Measurements from ENCODE around the gene KIF18B.

Gene KIF18B

DNA sequence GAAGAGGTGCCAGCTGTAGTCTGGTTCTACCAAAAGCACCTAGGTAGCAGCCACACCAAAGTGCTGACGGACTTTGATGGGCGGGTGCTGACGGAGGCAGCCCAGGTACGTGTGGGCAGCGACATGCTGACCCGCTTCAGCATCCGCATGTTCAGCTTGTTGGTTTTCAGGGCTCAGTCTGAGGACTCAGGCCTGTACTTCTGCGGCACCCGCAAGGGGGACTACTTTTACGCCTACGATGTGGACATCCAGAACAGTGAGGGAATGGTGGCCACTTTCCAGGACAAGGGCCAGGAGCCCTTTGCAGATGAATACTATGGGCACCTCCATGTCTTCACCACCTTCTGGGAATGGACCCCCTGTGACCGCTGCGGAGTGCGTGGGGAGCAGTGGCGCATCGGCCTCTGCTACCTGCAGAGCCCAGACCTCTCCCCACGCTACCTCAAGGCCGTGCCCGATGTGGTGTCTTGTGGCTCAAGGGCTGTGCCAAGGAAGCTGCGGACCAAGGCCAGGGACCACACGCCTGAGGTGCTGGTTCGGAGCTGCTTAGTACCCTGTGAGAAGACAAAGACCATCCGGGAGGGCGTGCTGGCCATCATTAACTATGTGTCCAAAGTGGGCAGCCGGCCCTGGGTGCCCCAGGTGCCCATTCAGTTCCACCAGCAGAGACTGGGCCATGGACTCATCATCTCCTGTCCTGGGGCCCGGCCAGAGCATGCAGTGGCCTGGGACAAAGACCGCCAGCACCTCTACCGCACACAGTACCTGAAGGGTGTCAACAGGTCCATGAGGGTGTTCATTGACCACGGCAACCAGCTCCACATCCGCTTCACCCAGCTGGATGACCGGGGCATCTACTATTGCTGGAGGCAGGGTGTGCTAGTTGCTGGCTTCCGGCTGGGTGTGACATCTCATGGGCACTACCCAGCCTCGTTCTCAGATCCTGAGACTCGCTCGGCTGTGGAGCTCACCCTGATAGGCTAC, 43.3 kb downstream of the KIF18B start:
- no peak for DNase-seq

DNA sequence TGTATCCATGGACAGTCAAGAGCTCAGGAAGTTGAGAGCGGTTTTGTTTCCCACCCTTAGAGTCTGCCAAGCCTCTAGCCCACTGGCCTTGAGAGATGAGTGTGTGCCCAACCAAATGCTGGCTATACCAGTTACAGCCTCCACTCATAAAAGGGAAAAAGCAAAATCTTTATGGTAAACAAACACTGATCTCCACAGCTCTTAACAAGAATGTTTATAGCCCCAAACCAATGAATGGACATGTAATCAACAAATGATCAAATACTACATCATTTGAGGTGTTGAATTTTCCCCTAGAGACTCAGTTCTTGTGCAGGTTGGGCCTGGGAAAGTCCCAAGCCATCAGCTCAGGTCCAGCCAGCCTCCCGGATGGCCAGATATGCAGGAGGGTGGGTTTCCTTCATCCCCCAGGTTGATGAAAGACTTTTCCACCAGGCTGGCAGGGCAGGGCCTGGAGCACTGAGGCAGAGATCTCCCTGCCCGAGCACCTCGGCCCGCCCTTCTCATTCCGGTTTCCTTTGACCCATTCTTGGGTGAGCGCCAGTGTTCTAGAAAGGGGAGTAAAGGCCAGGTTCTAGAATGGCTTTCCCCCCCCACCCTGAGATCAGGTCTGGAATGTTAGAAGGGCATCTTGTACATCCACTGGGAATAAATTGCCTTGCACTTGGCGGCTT, 44.4 kb downstream of the KIF18B start:
- no peak for DNase-seq

DNA sequence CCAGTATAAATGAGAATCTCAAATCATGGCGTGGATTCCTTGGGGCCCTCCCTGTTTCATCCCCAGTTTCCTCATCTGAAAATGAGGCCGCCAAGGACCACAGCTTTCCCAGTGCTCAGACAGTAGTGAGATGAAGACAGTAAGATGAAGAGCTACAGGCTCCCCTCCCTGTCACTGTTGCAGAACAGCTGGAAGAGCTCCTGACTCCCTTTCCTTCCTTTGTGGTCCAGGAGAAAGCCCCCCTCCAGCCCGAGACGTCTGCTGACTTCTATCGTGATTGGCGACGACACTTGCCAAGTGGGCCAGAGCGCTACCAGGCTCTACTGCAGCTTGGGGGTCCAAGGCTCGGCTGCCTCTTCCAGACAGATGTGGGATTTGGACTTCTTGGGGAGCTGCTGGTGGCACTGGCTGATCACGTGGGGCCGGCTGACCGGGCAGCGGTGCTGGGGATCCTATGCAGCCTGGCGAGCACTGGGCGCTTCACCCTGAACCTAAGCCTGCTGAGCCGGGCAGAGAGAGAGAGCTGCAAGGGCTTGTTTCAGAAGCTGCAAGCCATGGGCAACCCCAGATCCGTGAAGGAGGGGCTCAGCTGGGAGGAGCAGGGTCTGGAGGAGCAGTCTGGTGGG, 45.3 kb downstream of the KIF18B start:
- DNase-seq = no peak

DNA sequence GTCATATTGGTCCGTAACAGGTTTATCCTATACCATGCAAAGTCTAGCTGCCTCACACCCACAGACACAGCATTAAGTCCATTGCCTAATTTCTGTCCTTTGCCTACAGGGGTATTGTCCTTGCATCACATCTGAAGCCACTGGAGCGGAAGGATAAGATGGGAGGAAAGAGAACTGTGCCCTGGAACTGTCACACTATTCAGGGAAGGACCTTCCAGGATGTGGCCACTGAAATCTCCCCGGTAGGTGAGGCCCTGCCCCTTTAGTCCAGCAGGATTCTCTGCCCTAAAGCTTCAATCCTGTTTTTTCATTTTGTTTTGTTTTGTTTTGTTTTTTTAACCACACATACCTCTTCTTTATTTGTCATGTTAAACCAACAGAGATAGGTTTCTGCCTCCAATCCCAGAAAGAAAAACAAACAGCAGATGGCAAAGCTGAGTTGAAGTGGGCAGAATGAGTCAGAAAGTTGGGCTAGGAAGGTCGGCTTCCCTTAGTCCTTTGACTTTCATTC, 46.1 kb downstream of the KIF18B start:
- no peak for DNase-seq

DNA sequence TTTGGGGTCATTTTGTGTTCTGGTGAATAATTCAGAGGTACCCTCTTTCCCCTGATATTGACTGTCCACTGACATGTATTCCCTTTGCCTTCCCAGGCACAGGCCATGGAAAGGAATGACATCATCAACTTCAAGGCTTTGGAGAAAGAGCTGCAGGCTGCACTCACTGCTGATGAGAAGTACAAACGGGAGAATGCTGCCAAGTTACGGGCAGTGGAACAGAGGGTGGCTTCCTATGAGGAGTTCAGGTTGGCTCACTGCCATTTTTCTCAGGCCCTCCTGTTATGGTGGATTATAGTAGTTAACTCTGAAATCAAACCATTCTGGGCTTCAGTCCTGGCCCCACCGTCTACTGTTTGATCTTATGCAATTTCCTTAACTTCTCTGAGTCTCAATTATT, 46.7 kb downstream of the KIF18B start:
- DNase-seq = no peak

DNA sequence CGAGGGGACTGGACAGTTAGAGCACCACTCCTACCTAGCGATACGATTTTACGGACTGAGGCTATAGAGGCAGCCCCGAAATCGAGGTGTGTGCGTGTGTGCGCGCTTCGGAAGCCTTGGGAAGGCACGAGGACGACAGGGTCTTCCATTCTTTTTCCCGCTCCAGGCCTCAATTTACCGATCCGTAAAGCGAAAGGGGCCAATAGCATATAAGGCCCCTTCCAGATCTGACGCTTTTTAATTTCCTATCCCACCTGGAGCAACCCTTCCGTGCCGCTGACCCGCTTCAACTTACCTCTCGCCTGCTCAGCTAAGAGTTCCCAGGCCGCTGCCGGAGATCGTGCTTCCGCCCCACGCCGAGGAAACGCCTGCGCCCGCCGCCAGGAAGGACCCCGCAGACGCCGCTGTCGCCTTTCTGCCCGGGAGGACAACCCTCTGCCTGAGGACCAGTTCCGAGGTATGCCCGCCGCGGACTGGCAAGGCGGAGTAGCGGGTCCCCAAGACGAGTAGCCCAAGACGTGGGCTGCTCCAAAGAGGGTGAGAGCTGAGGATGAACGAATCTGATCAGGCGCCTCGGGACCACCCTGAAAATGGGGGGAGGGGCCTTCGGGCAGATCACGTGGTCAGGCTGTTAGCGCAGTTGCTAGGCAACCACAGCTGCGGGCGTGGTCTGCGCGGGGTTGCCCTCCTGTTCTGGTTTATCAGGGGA, 48.3 kb downstream of the KIF18B start, which contains the start of gene EFTUD2:
EFTUD2 (minus strand) TSS at position 372 of the 709 bp plus-strand sequence. CDS start 4,924 bp downstream, outside the sequence.
- peak; percentile 93 to 98 (median 98) for DNase-seq

DNA sequence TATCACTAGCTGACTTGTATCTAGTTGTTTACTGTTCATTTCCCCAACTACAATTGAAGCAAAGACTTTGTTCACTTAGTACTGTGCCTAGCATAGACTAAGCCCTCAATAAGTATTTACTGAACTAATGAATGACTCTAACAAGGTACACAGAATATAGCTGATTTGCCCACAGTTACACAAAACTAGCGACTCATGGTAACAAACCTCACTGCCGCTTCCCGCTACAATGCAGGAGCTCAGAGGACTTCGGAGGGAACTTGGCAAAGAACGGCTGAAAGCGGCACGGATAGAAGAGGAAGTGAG, 48.9 kb downstream of the KIF18B start:
- no peak for DNase-seq

DNA sequence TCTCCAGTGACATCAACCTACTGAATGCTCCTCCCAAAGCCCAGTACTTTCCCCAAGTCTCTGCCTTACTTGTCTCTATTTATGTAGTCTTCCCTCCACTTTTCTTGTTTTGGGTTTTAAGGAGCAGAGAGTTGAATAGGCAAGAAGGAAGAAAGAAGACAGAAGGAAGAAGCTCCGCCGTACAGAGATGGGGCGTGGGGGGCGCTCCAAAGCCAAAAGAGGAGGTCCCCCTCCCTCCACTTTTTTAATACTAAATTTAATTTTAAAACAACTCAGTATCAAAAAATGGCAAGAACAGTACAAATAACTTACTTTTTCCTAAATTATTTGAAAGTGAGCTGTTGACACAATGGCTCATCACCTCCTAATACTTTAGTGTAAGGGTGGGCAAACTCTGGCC, 52.9 kb downstream of the KIF18B start:
- DNase-seq = no peak

DNA sequence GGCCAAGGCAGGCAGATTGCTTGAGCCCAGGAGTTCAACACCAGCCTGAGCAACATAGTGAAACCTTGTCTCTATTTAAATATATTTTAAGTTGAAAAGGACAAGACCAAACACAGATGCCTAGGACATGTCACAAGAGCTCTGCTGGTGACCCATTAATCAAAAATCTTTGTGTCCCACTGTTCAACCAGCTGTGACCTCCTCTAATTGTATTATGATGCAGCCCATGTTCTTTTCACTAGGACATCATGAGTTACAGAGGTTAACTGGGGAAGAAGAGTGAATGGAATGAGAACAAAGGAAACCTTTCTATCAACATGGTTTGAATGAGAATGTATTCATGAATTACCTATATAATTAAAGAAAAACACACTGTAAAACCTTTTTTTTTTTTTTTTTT, 55.3 kb downstream of the KIF18B start:
- no peak for DNase-seq

DNA sequence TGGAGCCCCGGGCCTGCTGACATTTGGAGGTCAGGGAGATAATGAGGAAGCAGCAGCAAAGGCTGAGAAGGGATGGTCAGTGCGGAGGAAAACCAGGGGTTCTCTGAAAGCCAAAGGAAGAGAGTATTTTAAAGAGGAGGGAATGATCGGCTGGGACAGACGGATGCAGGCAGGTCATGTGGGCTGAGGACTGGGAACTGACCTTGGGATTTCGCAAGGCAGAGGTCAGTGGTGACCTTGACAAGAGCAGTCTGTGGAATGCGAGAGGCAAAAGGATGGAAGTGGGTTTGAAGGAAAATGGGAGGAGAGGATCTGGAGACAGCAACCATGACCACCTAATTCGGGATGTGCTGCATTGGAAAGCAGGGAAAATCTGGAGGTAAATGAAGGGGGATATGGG, 58.6 kb downstream of the KIF18B start:
- no peak for DNase-seq

DNA sequence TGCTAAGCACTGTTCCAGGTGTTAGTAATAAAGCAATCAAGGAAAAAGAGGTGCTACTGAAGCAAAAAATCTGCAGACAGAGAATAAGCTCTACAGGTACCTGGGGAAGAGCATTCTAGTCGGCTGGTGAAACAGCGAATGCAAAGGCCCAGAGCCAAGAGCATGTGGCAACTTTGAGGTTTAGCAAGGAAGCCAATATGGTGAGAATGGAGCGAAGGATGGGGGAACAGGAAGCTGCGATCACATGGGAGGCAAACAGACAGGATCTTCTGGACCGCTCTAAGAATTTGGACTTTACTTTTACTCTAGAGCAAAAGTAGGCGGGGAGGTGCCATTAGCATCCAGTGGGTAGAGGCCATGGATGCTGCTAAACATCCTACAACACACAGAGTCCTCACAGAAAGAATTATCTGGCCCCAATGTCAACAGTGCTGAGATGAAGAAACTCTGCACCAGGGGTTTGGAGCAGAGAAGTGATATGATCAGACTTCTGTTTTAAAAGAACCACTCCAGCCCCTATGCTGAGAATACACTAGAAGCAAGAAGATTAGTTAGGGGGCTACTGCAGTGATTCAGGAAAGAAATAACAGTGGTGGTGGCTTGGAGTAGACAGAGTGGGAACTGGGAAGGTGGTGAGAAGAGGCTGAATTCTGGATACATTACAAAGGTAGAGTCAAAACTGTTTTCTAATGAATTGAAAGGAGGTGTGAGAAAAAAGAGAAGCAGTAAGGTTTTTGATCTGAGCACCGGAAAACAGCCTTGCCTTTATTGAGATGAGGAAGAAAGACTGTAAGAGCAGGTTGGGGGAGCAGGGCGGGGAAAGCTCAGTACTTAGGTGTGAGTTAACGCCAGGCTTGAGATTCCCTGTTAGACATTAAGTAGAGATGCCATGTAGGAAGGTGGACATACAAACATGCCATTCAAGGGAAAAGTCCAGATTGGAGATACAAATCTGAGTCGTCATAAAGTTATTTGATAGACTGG, 59.3 kb downstream of the KIF18B start:
- no peak for DNase-seq

DNA sequence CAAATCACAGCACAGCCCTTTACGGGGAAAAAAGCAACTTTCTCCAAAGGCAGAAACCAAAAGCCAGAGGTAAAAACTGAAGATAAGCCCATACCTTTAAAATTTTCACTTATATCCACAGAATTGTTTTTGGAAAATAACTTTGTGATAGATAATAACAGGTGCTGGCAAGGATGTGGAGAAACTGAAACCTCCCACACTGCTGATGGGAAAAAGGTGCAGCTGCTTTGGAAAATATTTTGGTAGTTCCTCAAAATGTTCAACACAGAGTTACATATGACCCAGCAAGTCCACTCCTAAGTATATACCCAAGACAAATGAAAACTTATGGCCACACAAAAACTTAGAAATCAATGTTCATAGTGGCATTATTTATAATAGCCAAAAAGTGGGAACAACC, 60.6 kb downstream of the KIF18B start:
- no peak for DNase-seq

DNA sequence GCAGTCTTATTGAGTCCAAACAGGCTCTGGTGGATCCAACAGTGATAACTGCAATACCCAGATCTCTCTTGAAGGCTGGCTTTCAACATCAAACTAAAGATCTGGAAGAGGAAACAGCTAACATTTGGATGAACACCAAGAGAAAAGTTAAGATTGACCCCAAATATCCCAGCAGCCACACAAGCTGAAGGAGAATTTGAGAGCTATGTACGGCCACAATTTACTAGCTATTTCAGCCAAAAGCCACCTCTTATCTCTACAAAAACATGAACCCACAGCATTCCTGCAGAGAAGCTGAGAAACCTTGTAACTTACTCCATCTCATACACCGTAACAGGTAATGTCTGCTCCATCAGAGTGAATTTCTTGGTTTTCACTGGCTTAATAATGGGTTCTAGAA, 62.6 kb downstream of the KIF18B start:
- no peak for DNase-seq

DNA sequence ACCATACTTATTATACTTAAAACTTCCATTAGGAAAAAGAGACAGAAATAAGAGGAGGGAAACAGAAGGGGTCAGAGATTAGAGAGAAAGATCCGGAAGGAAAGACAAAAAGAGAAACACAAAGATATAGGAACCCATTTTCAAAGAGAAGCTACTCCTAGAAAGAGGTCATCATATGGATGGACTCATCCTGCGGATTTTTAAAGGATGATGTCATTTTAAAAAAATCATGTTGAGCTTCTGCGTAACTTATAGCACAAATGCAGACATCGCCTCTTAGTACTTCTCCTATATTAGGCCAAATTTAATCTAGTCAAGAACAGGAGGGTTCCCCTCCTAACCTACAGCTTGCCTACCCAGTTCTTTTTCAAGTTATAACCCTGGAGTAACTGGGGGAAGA, 66.4 kb downstream of the KIF18B start:
- no peak for DNase-seq

DNA sequence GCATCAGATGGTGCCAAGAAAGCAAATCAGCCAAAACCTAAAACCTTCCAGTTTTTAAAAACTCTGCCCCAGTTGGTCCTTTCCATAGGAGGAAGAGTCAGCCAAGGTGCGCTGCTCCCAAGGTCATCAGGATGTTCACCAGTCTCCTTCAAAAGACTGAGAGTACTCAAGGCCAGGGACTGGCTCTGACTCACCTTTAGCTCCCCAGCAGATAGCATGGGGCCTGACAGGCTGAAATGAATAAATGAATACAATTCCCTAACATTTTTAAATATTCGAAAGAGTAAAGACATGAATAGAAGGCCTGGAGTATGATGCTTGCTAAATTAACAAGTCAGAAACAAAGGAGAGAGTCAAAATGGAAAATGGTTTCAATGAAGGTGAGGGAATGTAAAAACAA, 67.5 kb downstream of the KIF18B start:
- no peak for DNase-seq

DNA sequence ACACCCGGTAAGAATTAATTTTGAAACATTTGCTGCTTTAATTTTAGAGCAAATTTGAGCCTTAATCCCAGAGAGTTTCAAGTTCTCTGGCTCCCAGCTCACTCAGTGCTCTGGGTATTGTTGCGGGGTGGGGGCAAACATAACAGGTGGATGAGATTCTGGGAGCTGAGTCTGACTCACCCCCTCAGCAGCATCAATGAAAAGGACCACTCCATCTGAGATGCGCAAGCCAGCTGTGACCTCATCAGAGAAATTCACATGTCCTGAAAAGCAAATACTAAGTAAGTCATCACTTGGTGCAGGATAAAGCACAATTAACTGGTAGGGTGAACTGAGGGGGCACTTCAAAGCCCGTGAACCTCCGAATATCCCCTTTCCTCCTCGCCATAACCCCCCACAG, 68.2 kb downstream of the KIF18B start:
- no peak for DNase-seq

DNA sequence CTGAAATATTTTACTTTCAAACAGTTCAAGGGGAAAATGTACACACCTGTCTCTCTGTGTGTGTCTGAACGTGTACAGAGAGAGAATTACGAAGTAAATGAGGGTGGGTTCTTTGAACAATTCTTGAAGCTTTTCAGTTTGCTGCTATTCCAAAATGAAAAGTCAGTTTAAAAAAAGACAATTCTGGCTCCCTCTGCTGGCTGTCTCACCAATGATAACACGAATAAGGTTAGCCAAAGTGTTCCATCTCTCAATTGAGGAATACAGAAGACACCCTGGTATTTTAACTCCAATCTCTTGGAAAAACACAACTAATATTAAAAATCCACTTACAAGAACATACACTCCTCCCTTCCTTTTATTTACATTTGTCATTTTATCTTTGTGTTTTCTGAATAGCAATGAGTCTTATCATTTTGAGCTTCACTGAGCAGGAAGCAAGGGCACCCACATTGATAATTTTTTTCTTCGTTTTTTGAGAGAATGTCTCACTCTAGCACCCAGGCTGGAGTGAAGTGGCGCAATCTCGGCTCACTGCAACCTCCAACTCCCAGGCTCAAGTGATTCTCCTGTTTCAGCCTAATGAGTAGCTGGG, 68.8 kb downstream of the KIF18B start:
- DNase-seq = peak in 2 of 3 experiments; percentile 7 to 63

DNA sequence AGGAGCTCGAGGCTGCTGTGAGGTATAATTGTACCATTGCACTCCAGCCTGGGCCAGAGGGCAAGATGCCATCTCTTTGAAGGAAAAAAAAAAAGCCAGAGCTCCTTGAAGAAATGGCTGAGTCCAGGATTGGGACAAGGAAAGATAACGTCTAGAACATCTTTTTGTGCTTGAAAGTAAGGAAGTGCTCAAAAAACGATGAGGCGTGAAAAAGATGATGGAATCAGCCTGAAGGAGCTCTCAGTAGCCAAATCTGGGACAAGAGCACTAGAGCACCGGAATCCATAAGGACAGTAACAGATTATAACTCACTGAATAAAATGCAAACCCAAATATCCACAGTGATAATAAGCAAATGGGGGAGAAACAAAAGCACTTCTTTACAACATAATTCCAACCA, 70.5 kb downstream of the KIF18B start:
- no peak for DNase-seq

DNA sequence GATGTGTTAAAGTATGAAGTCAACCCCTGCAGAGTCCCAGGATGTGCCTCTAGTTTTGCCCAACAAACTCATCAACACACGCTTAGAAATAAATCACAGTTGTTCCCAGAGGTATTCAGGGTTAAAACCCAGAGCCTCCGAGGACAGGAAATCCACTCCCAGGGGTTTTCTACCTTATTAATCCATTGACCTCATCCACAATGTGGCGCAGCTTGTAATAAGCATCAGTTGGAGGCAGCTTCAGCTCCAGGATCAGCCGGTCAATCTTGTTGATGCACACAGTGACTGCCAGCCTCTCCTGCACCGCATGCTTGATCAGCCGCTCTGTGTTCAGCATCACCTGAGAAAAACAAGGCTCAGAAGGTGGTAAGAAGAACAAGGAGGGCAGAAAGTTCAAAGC, 71.8 kb downstream of the KIF18B start:
- DNase-seq = no peak
